Gastrocnemius medialis (tissue), 4 donors: Measurements from ENCODE around the gene NYNRIN. TPM values are rescaled to one million over a fixed set of nuclear protein-coding genes. Genes with fewer than 3 reads are reported as not detected.
"Not testable (repeated sequence)": the region's sequence is repeated elsewhere in the genome, so short reads cannot be mapped to it uniquely, and the experiment has no call there.

Source experiments
- ATAC-seq, 2 donors: fragments of 150-250 bp; one replicate each; pipeline ENCODE4 v1.9.1; 2016
- DNase-seq, 2 donors: peaks; one replicate each; pipeline ENCODE4 v3.0.0-alpha.2; 2019
- H3K27ac ChIP-seq, 4 donors: fragments of 200-600 bp; sonication (generic); 1 replicate in 1 of 4; 2 replicates in 3 of 4; pipeline ENCODE4 v1.5.1; 2016 to 2018; ENCODE audit warnings: mild to moderate bottlenecking in 2 of 4, moderate library complexity in 1 of 4
- H3K27me3 ChIP-seq, 3 donors: fragments of 200-600 bp; sonication (generic) in 2 of 3; 1 replicate in 1 of 3; 2 replicates in 2 of 3; pipeline versions ENCODE4 v1.5.1 to v1.6.0; 2016 to 2019; ENCODE audit warnings: mild to moderate bottlenecking in 1 of 3, moderate library complexity in 1 of 3
- H3K36me3 ChIP-seq, 2 donors: fragments of 200-600 bp; sonication (generic) in 1 of 2; one replicate each; pipeline ENCODE4 v1.5.1; 2017 to 2018
- H3K4me1 ChIP-seq, 2 donors: fragments of 200-600 bp; sonication (generic) in 1 of 2; one replicate each; pipeline ENCODE4 v1.5.1; 2016 to 2017; ENCODE audit warnings: mild to moderate bottlenecking in 2 of 2
- H3K4me3 ChIP-seq, 4 donors: fragments of 200-600 bp; sonication (generic) in 3 of 4; 1 replicate in 1 of 4; 2 replicates in 3 of 4; pipeline ENCODE4 v1.5.1; 2016 to 2019; ENCODE audit warnings: mild to moderate bottlenecking in 2 of 4
- H3K9me3 ChIP-seq, 3 donors: fragments of 200-600 bp; sonication (generic) in 2 of 3; 1 replicate in 1 of 3; 2 replicates in 2 of 3; pipeline ENCODE4 v1.5.1; 2016 to 2019
- POLR2A ChIP-seq, 2 donors: fragments of 450-650 bp; IDR thresholded peaks; one replicate each; pipeline ENCODE4 v1.6.1; 2017; ENCODE audit warnings: antibody characterized with exemption in 2 of 2, mild to moderate bottlenecking in 2 of 2, moderate library complexity in 2 of 2
- in situ Hi-C, 4 donors: fragments of 200-750 bp; cut with MboI; loops; one replicate each; pipeline versions ENCODE4 v1.15.0 to v1.8.0; 2017; ENCODE audit warnings: low sequenced_read_pairs in 4 of 4
- intact Hi-C: fragments of 100-400 bp; cut with DNase I; formaldehyde crosslinking; loops from one replicate; pipeline ENCODE4 v1.15.1; 2023; ENCODE audit warnings: low total_unique reads
- total RNA-seq, 4 donors: library from RNA; depleted of rRNA; stranded (reverse); fragments of >200 nt; gene quantifications; one replicate each; pipeline versions ENCODE4 v1.1.0 to v1.2.3, GENCODE V29; 2016
- TF ChIP-seq, protein P1 (sequence below), 5 experiments: fragments of 450-650 bp in 3 of 5; fragments of 200-600 bp in 2 of 5; sonication (generic) in 2 of 5; IDR thresholded peaks in 4 of 5; conservative IDR thresholded peaks in 1 of 5; 1 replicate in 4 of 5; 2 replicates in 1 of 5; pipeline ENCODE4 v1.5.1; 2016 to 2019; ENCODE audit warnings: antibody characterized with exemption in 5 of 5, mild to moderate bottlenecking in 3 of 5, moderate library complexity in 3 of 5

NYNRIN gene
- total RNA-seq, 4 donors from 2014 or later = 0.87 to 3.7 (median 2.1) TPM

DNA sequence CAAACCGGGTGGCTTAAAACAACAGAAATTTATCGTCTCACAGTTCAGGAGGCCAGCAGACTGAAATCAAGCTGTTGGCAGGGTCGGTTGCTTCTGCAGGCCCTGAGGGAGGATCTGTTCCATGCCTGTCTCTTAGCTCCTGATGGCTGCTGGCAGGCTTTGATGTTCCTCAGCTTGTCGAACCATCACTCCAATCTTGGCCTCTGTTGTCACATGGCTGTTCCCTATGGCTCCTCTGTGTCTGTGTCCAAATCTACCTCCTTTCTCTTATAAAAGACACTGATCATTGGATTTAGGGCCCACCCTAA is 16.8 kb upstream of the NYNRIN start:
- intact Hi-C loops = no loop called here
- no peaks in the 10 kb centered on the region for H3K27me3 ChIP-seq
- in situ Hi-C loops = no loop called here
- no peaks in the 10 kb centered on the region for H3K9me3 ChIP-seq
- H3K4me3 ChIP-seq = no peak overlapping the region
- ATAC-seq = no peak
- H3K36me3 ChIP-seq = no peaks in the 10 kb centered on the region
- H3K4me1 ChIP-seq = no peaks in the 10 kb centered on the region
- TF ChIP-seq POLR2A (IDR thresholded peaks at IDR 0.05) = no peak
- TF ChIP-seq, protein P1, sequence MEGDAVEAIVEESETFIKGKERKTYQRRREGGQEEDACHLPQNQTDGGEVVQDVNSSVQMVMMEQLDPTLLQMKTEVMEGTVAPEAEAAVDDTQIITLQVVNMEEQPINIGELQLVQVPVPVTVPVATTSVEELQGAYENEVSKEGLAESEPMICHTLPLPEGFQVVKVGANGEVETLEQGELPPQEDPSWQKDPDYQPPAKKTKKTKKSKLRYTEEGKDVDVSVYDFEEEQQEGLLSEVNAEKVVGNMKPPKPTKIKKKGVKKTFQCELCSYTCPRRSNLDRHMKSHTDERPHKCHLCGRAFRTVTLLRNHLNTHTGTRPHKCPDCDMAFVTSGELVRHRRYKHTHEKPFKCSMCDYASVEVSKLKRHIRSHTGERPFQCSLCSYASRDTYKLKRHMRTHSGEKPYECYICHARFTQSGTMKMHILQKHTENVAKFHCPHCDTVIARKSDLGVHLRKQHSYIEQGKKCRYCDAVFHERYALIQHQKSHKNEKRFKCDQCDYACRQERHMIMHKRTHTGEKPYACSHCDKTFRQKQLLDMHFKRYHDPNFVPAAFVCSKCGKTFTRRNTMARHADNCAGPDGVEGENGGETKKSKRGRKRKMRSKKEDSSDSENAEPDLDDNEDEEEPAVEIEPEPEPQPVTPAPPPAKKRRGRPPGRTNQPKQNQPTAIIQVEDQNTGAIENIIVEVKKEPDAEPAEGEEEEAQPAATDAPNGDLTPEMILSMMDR (IDR thresholded peaks at IDR 0.05 in 4 of 5, conservative IDR thresholded peaks at IDR 0.05 in 1 of 5) = no peak
- DNase-seq = no peak
- H3K27ac ChIP-seq = no peak overlapping the region

DNA sequence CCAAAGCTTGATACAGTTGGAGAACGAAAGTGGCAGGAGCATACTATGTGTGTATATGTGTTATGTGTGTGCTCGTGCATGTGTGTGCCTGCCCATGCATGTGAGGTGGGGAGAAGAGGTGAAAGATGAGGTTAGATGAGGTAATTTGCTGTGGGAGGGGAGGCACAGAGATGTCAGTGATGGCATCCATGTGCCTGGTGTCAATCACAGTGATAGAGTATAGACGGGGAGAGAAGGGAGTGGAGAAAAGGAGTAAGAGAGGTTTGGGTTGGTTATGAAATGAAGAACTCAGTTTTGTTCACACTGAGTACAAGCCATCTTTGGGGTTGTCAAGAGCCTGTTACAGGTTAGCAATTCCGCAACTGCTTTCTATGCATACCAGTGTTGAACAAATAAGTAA is 14.6 kb upstream of the NYNRIN start:
- no peak for TF ChIP-seq POLR2A (IDR thresholded peaks at IDR 0.05)
- TF ChIP-seq, protein P1 (IDR thresholded peaks at IDR 0.05 in 4 of 5, conservative IDR thresholded peaks at IDR 0.05 in 1 of 5) = no peak
- Histone ChIP-seq H3K27me3 (no peaks in the 10 kb centered on the region), H3K4me1 (no peaks in the 10 kb centered on the region), H3K27ac (no peak overlapping the region), H3K36me3 (no peaks in the 10 kb centered on the region), H3K4me3 (no peak overlapping the region), H3K9me3 (no peaks in the 10 kb centered on the region)
- DNase-seq = no peak
- in situ Hi-C loops = no loop called here
- no peak for ATAC-seq
- intact Hi-C loops = no loop called here

DNA sequence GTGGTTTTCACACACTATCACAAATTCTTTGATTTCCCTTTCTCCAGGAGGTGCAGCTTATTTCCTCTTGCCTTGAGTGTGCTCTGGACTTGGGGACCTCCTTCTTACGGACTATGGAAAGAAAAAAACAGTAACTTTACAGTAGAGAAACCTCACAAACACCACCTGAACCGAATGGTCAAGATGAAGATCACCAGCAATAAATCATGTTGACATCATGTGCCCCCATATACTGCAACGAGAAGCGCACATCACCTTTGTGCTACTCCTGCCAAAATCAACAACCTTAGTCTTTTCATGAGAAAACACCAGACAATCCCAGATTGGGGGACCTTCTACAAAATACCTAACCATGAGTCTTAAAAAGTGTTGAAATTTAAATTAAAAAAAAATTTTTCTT is 13.3 kb upstream of the NYNRIN start:
- Histone ChIP-seq H3K27me3 (peaks cover 0 to 2% (median 0%) of the 10 kb centered on the region in 3 donors), H3K4me3 (no peak overlapping the region), H3K27ac (no peak overlapping the region), H3K9me3 (no peaks in the 10 kb centered on the region), H3K36me3 (no peaks in the 10 kb centered on the region), H3K4me1 (no peaks in the 10 kb centered on the region)
- ATAC-seq (no peak), DNase-seq (no peak)
- in situ Hi-C loops (no loop called here), intact Hi-C loops (no loop called here)
- TF ChIP-seq, protein P1 (IDR thresholded peaks at IDR 0.05 in 4 of 5, conservative IDR thresholded peaks at IDR 0.05 in 1 of 5) = no peak
- no peak for TF ChIP-seq POLR2A (IDR thresholded peaks at IDR 0.05)

DNA sequence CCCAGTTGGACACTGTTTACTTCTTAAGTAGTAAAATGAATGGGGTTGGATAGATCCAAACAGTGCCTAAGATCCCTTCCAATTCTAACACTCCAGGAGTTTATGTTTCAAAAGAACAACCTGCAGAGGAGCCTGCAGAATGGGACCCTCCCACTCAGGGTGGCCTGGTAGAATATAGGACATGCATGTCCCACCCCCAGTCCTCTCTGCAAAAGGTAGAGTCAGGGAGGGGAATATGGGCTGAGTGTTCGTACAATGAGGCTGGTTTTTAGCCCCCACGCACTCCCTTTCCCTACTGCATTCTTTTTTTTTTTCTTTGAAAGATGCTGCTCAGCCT is 11.8 kb upstream of the NYNRIN start:
- ATAC-seq = no peak
- intact Hi-C loops = no loop called here

DNA sequence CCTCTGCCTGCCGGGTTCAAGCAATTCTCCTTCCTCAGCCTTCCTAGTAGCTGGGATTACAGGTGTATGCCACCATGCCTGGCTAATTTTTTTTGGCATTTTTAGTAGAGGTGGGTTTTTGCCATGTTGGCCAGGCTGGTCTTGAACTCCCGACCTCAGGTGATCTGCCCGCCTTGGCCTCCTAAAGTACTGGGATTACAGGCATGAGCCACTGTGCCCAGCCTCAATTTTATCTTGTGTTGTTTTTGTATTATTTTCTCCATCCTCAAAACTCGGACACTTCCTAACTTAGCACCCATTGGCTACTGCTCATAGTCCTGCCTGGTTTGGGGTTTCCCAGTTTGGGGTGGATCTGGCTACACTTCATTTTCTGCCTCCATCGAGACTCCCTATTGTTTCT is 11.2 kb upstream of the NYNRIN start:
- intact Hi-C loops, H3K4me3 ChIP-seq, ATAC-seq, in situ Hi-C loops, H3K4me1 ChIP-seq, H3K9me3 ChIP-seq, DNase-seq, H3K27ac ChIP-seq, H3K36me3 ChIP-seq: not testable (repeated sequence)
- H3K27me3 ChIP-seq = peaks cover 7 to 13% (median 9%) of the 10 kb centered on the region in 3 donors

More for the DNA sequence above, 11.8 kb upstream of the NYNRIN start:
- TF ChIP-seq POLR2A (IDR thresholded peaks at IDR 0.05) = no peak
- TF ChIP-seq, protein P1 (IDR thresholded peaks at IDR 0.05 in 4 of 5, conservative IDR thresholded peaks at IDR 0.05 in 1 of 5) = no peak
- in situ Hi-C loops = no loop called here
- peaks cover 7 to 9% (median 7%) of the 10 kb centered on the region in 3 donors for H3K27me3 ChIP-seq
- H3K4me3 ChIP-seq = no peak overlapping the region
- H3K27ac ChIP-seq = no peak overlapping the region
- H3K9me3 ChIP-seq = no peaks in the 10 kb centered on the region
- H3K36me3 ChIP-seq = no peaks in the 10 kb centered on the region
- no peak for DNase-seq
- no peaks in the 10 kb centered on the region for H3K4me1 ChIP-seq
